H1 (cell line): ENCODE results near the gene PAIP1.

Experiments
- ASH2L ChIP-seq: fragments of 200-600, 300-600 bp; sonication (generic); IDR thresholded peaks from one replicate; pipeline ENCODE4 v1.7.1; 2017; ENCODE audit warnings: low read length
- CREB1 ChIP-seq: IDR thresholded peaks from 2 replicates; pipeline ENCODE4 v1.6.1; 2012; ENCODE audit warnings: inconsistent platforms
- CTCF ChIP-seq, 3 experiments: IDR thresholded peaks; 1 replicate in 2 of 3; 2 replicates in 1 of 3; pipeline versions ENCODE4 v1.5.1 to v1.6.1; 2011; ENCODE audit warnings: low read length in 3 of 3, mild to moderate bottlenecking in 3 of 3, inconsistent platforms in 2 of 3, low read depth in 1 of 3, moderate library complexity in 1 of 3; ENCODE audit not compliant: insufficient read depth in 1 of 3; ENCODE audit errors: control extremely low read depth in 1 of 3
- EP300 ChIP-seq, 2 experiments: IDR thresholded peaks; 1 replicate in 1 of 2; 2 replicates in 1 of 2; pipeline ENCODE4 v1.6.1; 2011 to 2012; ENCODE audit warnings: low read depth in 2 of 2, low read length in 2 of 2, mild to moderate bottlenecking in 2 of 2, borderline replicate concordance in 1 of 2, inconsistent platforms in 1 of 2, moderate library complexity in 1 of 2
- EZH2 ChIP-seq: fragments of 200-600 bp; sonication (generic); IDR thresholded peaks from 2 replicates; pipeline ENCODE4 v1.7.1; 2012; ENCODE audit warnings: low read depth, mild to moderate bottlenecking, moderate library complexity, low read length, inconsistent platforms; ENCODE audit not compliant: severe bottlenecking
- KDM5A ChIP-seq: fragments of 200-600 bp; IDR thresholded peaks from 2 replicates; pipeline ENCODE4 v1.7.1; 2012; ENCODE audit warnings: mild to moderate bottlenecking, low read length, inconsistent platforms, mixed read lengths
- MAFK ChIP-seq: IDR thresholded peaks from 2 replicates; pipeline ENCODE4 v1.6.1; 2012; ENCODE audit warnings: low read depth, mild to moderate bottlenecking, improper control_type of control experiment, low read length
- RNF2 ChIP-seq: fragments of 200-900, 300-1000 bp; sonication (generic); IDR thresholded peaks from 2 replicates; pipeline ENCODE4 v1.7.1; 2016; ENCODE audit warnings: borderline replicate concordance, low read depth, mild to moderate bottlenecking, antibody characterized with exemption, low read length; ENCODE audit not compliant: poor library complexity, severe bottlenecking; ENCODE audit errors: missing control alignments
- SP2 ChIP-seq: IDR thresholded peaks from 2 replicates; pipeline ENCODE4 v1.6.1; 2012; ENCODE audit warnings: mild to moderate bottlenecking, low read length, inconsistent platforms
- USF2 ChIP-seq: IDR thresholded peaks from 2 replicates; pipeline ENCODE4 v1.6.1; 2011; ENCODE audit warnings: low read length, improper control_type of control experiment

- no peak for TF ChIP-seq KDM5A
- TF ChIP-seq RNF2, result no peak
- TF ChIP-seq CTCF (IDR thresholded peaks at IDR 0.05; ENCODE audit: control extremely low read depth in 1 of 3, insufficient read depth in 1 of 3, low read depth in 1 of 3, low read length in 3 of 3), result no peak
- TF ChIP-seq USF2, result no peak
- no peak for TF ChIP-seq SP2
- TF ChIP-seq ASH2L, result no peak
- TF ChIP-seq EZH2, result no peak
- no peak for TF ChIP-seq EP300 (IDR thresholded peaks at IDR 0.05; ENCODE audit: borderline replicate concordance in 1 of 2, low read depth in 2 of 2, low read length in 2 of 2)
- TF ChIP-seq MAFK, result no peak
- TF ChIP-seq CREB1, result no peak
These were observed 33.8 kb upstream of the PAIP1 start for GRCh38 chr5:43590700-43591099.
